A549 treated with AZD9567 at 1 μM for 4 hours (cell line): ENCODE data around the gene MUCL1. TPM values are rescaled to one million over a fixed set of nuclear protein-coding genes. Genes with fewer than 3 reads are reported as not detected.

Experiments
- total RNA-seq: library from RNA; stranded (reverse); fragments of 200-300 nt; extraction: Qiagen RNA extraction; gene quantifications from 5 replicates; pipeline ENCODE4 v1.2.3, GENCODE V29; 2022; ENCODE audit not compliant: insufficient read depth

MUCL1 gene
- total RNA-seq, result not detected in 5 replicates

GRCh38 chr12:54853933-54854538 is at the start of gene MUCL1:
Gene MUCL1 (plus strand): TSS chr12:54854516. CDS start chr12:54854583, 67 bp downstream.

Other genes starting within 250 kb of the MUCL1 start
- not detected in 5 replicates for gene LACRT, start 219.6 kb upstream of the MUCL1 start, total RNA-seq
- not detected in 5 replicates for gene DCD, start 206.2 kb upstream of the MUCL1 start, total RNA-seq
- gene TESPA1, start 130.2 kb downstream of the MUCL1 start, total RNA-seq, result not detected in 5 replicates
- 0.03 TPM in 1 of 5 replicates, not detected in the others for gene NEUROD4, start 165.5 kb downstream of the MUCL1 start, total RNA-seq